NCI-H2107 (cell line): ENCODE measurements around the gene MYBPC3.

ENCODE experiments used
- DNase-seq: peaks from one replicate; lab custom pipeline; 2025; lab: John Stamatoyannopoulos, UW

Gene MYBPC3

DNA sequence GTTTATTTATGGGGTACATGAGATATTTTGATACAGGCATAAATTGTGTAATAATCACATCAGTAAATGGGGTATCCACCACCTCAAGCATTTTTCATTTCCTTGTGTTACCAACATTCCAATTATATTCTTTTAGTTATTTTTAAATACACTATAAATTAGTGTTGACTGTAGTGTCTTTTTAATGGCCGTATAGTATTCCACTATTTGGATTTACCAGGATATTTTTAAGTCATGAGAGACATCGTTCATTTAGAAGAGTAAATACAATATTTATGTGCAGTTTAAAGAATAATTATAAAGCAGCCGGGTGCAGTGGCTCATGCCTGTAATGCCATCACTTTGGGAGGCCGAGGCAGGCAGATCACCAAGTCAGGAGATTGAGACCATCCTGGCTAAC lies 32.0 kb upstream of the MYBPC3 start:
- DNase-seq = no peak

DNA sequence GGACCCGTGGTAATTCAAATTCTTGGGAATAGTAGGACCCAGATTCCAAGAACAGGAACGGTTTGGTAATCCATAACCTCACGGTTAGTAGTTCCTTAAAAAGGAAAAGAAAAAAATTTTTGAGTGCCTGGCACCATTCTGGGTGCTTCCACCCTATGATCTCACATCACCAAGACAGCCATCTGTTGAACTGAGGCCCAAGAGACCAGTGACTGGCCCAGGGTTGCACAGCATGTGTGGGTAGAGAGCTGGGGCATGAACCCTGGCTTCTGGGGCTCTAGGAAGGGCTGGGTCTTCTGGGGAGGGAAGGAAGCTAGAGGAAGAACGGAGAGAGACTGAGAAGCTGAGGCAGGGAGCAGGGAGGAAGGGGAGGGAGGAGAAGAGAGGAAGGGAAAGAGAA lies 30.6 kb upstream of the MYBPC3 start:
- DNase-seq = no peak

DNA sequence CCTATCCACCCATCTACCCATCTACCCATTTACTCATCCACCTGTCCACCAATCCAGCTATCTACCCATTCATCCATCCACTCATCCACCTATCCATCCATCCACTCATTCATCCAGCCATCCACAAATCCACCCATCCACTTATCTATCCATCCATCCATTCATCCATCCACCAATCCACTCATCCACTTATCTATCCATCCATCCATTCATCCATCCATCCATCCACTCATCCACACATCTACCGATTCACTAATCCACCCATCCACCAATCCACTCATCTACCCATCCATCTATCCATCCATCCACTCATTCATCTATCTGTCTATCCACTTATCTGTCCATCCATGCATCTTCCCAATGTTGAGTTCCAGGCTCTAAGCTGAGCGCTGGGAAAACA lies 27.6 kb upstream of the MYBPC3 start:
- DNase-seq = no peak

DNA sequence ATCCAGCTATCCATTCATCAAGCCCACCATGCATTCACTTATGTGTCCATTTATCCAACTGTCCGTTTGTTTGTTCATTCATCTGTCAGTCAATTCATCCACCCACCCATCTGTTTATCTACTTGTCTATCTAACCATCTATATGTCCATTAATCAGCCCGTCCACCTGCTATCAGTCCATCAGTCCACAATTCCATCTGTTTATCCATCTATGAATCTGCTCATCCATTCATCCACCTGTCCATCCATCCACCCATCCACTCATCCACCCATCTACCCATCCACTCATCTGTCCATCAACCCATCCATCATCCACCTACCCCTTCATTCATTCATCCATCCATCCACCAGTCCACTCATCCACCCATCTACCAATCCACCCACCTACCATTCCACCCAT lies 26.8 kb upstream of the MYBPC3 start:
- DNase-seq = no peak

DNA sequence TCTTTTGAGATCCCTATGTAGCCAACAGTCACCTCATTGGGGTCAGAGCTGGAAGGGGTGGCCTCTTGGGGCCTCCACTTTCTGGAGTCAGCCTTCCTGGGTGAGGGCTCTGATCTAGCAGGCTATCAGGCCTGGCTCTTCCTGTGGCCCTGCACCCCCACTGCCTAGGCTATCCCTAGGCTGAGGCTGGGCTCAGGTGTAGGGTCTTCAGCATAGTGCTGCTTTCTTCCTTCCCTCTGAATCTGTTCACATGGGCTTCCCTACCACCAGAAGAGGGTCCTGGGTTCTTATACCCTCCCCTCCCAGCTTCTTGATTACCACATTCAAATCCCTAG lies 26.3 kb upstream of the MYBPC3 start:
- no peak for DNase-seq

DNA sequence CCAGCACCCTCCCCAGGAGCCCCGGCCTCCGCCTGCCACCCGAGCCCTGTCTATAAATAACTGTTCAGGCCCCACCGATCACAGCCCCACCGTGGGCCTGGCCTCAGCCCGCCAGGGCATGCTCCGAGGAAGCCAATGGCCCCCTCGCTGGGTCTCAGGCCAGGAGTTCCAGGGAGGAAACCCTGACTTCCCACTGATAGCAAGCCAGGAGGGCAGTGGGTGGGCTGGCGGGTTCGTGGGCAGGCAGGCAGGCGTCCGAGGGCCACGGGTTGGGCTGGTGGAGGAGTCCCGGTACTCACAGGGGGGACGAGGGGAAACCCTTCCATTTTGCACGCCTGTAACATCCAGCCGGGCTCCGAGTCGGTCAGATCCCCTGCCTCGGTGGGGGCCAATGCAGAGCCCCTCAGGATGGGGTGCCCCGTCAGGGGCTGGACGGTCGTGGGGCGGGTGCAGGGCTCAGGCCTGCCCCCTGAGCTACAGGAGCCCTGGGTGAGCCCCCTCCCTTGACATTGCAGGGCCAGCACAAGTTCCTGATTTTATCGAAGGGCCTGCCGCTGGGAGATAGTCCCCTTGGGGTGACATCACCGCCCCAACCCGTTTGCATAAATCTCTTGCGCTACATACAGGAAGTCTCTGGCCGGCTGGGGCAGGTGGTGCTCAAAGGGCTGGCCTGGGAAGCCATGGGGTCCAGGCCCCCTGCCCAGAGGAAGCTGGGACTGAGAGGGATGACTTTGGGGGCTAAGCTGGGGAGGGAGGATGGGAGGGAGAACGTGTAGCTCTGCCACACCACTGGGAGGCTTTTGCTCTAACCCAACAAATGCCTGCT lies 25.7 kb upstream of the MYBPC3 start, which contains the start of gene SPI1:
Gene SPI1 (minus strand): TSS at position 538 of the 826 bp plus-strand sequence. CDS start 194 bp downstream, at position 344.
- DNase-seq = no peak

DNA sequence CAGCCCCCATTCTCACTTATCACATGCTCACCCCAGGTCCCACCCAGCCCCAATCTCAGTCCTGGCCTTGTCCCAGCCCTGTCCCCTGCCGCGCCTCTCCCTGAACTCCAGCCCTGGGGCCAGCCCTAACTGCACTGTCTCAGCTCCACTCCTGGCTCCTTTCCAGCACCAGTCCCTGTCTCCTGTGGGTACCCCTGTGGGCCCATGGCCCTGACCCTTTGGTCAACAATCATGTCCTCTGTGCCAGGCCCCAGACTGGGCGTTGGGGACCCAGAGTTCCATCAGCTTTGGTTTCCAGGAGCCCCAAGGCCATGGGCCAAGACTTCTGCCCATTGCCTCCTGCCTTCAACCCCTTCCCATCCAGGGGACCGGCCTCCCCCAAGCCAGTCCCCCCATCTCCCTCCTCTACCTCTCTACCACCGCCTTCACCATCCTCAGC lies 25.1 kb upstream of the MYBPC3 start:
- no peak for DNase-seq

DNA sequence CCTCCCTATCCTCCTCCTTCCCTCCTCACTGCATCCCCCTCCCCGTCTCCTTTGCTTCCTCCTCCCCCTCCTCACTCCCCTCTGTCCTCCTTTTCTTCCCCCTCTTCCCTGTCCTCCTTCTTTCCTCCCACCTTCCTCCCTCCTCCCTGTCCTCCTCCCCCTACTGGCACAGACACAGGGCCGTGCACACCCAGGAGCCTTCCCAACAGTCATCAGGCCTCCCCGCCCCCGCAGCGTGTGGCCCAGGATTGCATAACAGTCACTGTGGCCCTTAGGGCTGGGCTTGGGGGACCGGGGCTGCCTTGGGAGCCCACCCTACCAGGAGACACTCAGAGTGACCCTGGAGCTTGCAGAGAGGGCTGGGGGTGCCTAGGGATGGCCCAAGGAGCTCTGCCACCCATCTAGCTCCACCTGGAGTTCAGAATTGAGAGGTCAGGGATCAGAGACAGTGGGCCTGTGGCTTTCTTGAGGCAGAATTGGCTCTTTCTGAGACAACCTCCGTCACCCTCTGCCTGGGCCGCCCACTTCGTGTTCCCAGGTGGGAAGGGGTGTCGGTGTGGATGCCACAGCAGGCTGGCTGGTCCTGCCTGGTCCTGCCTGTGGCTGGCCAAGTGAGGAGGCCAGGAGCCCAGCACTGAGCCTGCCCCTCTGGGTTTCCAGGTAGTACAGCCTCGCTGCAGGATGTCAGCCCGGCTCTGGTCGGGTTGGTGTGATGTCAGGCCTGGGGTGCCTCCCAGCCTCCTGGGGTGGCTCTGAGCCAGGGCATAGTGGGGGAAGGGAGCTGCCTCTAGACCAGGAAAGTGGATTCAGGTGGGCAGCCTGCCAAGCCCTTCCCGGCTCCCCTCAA lies 24.2 kb upstream of the MYBPC3 start:
- DNase-seq = no peak

DNA sequence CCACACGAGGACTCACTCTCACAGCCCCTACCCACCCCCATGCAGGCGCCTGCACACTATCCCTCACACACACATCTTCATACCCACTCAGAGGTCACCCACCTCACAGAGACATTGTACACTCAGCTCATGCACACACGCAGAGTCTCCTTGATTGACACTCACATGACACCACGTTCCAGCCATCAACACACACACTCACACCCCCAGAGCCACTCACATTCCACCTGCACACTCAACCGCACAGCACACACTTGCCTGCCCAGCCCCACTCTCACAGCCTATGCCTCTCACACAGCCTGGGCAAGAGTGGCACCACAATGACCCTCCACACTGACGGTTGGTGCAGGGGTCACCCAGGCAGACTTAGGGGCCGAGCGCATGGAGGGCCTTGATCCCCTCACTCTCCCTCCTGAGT lies 23.6 kb upstream of the MYBPC3 start:
- no peak for DNase-seq

DNA sequence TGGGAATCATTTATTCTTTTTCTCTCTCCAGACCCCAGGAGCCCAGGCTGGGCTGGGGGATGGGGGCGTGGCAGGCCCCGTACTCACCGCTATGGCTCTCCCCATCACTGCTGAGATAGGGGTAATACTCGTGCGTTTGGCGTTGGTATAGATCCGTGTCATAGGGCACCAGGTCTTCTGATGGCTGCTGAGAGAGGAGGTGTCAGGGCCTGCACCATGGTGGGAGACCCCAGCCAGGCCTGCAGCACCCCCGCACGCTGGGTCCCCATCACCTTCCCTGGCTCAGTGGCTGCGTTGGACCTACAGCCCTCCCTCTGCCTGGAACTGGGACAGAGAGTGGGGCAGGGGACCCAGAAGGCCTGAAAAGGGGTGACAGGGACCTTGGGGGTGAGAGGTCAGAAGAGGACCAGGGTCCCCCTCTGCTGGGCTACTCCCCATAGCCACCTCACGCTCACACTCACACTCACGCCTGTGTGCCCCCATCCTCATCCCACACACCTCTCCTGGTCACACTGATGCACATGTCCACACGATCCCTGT lies 23.1 kb upstream of the MYBPC3 start:
- no peak for DNase-seq

DNA sequence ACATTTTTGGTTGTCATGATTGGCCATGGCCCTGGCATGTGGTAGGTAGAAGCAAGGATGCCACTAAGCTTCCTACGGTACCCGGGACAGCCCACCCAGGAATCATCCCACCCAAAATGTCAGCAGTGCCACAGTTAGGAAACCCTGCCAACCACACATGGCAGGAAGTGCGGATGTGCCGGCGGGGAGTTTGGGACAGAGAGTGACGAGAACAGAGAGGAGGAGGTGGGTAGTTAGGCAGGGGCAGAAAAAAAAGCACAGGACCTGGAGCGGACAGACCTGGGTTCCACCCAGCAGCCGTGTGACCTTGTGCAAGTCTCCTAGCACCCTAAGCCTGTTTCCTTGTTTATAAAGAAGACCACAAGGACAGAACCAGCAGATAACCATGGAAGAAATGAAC lies 22.5 kb upstream of the MYBPC3 start:
- no peak for DNase-seq

DNA sequence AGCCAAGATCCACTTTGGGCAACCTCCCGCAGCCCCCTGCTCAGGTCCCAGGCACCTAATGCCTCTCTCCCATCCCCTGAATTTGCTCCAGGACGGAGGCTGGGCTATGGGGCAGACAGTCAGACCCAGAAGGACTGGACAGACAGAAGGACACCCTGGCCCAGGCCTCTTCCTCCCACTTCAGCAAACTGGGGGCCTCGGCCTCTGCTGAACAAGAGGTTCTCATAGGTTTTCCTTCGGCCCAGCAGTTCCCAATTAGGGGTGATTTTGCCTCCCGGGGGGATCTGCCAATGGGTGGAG lies 22.2 kb upstream of the MYBPC3 start:
- DNase-seq = no peak

DNA sequence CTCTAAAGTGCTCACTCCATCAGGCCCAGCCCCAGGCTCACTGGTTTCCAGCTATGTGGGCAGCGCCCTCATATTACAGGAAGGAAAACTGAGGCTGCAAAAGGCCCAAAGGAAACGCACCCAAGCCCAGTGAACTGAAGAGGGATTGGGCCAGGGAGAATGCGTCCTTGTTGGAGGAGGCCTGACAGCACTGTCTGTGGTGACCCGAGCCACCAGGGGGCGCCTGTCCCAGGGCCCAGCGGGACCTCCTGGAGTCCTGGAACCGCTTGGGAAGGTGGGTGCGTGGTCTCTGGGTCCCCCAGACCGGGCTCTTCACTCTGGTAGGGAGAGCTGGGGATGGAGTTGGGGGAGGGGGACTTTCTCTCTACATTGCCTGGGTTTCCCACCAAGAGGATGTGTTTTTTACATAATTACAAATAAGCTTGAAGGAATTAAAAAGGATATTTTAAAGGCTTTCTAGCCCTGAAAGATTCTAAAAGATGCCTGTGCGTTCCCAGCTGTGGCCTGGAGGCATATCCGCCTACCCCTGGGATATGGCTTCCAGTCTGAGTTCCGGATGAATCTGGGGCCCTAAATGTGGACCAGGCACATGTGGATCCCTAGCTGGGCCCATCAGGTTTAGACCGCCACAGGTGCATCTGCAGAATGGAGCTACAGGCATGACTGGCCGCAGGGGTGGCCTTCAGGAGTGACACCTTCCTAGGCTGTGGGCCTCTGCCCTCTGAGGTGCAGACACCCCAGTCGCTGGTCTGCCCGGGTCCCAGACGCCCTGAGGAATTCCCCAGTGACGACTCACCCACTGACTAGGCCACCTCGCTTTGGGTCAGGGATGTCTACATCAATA lies 21.6 kb upstream of the MYBPC3 start:
- peak; percentile 35 for DNase-seq

DNA sequence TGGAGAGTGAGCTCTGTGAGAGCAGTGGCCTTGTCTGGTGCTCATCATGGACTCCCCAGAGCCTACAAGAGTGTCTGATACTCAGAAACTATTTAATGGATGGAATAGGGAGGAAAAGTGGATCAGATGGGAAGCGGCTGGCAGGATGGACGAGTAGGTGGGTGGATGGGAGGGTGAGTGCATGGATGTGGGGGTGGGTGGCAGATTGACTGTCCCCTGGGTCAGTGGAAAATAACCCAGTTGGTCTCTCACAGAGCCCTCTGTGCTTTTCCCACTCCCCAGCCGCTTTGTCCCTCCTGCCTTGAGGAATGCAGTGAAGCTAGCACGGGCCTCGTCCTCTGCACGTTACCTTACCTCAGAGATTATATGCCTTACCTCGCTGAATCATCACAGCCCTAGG lies 19.9 kb upstream of the MYBPC3 start:
- DNase-seq = no peak

DNA sequence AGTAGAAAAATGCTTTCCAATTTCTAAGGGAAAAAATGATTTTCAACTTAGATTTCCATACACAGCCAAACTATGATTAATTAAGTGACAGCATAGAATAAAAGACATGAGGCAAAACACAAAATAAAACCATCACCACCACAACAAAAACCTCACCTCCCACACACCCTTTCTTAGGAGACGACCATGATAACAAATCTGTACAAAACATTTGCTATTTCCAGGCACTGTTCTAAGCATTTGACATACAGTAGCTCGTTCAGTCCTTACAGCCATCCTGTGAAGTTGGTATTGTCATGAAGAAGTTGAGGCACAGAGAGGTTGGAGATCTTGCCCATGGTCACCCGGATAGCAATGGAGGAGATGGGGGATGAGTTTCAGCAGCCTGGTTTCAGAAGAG lies 17.2 kb upstream of the MYBPC3 start:
- no peak for DNase-seq

DNA sequence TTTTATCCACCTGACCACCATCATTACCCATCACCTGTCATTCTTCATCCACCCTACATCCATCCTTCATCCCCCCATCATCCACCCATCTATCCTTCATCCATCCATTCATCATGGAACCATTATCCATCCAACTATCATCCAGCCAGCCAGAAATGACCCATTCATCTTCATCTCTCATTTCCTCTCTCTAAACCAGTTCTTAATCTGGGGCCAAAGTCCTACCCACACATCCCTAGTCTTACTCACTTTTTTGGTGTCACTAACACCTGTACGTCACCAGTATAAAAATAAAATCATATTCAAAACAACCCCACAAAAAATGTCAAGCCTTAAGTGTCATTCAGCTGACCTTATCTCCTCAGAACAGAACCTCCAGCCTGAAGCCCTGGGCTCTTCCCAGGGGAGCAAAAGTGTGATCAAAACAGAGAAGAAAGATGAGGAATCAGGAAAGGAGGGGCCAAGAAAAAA lies 13.6 kb upstream of the MYBPC3 start:
- DNase-seq = no peak

DNA sequence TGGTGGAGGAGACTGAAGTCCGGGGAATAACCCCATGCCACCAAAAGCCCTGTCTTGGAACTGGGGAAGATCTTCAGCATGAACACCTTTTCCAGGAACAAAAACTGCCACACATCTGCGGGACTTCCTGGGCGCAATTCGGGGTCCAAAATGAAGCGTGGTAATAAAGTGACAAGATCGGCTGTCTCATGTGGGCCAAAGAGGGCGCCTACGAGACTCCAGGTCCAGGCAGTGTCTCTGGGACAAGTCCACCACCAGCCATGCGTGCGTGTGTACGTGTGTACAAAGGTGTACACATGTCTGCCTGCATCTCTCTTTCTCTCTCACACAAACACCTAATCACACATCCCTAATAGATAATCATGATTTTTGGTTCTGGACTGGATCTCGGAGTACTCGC lies 8.9 kb upstream of the MYBPC3 start:
- no peak for DNase-seq

DNA sequence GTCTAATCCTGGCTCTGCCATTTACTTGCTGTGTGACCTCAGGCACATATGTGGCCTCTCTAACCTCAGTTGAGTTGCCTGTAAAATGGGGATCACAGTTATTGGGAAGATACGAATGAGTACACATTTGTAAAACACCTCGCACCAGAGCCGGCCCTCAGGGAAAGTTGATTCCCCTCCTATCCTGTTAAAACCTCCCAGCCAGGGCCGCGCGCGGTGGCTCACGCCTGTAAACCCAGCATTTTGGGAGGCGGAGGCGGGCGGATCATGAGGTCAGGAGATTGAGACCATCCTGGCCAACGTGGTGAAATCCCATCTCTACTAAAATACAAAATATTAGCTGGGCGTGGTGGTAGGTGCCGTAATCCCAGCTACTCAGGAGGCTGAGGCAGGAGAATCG lies 7.8 kb upstream of the MYBPC3 start:
- no peak for DNase-seq

DNA sequence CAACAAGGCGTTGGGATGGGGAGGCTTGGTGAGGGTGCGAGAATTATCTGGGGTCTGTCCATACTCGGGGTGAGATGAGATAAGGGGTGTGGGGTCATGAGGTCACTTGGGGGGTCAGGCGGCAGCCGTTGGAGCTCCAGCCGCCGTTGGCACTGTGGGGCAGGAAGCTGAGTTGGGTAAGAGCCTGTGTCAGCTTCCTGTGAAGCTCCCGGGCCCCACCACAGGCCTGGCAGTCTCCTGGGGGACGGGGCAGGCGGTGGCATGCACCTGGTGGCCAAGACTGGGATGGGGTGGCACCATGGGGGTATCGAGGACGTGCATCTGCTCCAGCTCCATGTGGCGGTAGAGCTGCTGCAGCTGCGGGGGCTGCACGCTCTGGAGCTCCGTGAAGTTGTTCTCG lies 7.1 kb upstream of the MYBPC3 start:
- no peak for DNase-seq

DNA sequence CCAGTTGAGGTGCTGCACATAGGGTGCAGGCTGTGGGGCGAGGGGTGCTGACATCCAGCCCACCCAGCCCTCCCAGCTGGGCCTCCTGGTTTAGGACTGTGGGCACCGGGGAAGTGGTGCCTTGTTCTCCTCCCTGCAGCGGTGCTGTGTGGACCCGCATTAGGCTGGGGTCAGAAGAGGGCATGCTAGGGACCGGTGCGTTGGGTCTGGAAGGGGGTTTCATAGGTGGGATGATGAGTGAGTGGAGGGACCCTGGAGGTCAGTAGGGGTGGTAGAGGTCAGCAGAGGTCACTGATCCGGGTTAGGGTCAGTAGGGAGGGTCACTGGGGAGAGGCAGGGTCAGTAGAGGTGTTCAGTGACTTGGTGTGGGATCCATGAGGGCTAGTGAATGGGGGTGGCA lies 6.7 kb upstream of the MYBPC3 start:
- DNase-seq = no peak

DNA sequence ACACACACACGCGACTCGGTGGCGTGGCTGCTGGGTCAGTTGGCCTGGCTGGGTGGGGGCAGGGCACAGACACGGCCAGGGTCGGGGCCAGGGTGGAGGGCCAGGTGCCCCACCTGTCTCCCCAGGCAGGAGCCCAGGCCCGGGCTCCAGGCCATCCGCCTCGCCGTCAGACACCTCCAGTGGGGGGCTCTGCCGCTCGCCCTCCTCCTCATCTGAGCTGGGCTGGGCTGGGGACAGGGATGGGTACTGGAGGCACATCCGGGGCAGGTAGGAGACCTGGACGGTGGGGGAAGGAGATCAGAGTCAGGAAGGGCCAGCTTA lies 6.2 kb upstream of the MYBPC3 start:
- DNase-seq = no peak

DNA sequence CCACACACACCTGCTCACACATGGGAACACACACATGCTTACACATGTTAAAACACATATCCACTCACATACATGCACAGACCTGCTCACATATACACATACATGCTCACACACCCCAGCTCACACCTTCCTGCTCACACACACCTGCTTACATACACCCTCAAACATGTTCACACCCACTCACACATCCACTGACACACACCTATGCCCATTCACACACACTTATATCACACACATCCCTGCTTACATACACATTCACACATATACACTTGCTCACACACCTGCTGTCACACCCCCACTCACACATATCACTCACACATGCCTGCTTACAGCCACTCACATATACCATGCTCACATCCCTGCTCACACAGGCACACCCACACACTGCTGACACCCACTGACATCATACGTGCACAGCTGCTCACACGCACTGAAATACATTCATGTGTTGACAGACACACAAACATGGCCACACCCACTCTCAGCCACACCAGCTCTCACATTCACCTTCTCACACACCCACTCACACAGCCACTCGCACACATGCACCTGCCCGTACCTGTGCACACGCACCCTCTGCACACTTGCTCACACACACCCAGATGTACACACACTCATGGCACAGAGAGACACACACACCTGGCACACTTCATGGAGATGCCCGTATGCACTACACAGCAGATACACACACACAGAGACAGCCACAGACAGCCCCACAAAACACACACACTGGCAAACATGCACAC lies 5.7 kb upstream of the MYBPC3 start:
- DNase-seq = no peak
